Astrocyte (in vitro differentiated cells and primary cell): ENCODE results near the gene INHBC.

Experiments used
- EZH2 ChIP-seq: IDR thresholded peaks from 2 replicates; pipeline ENCODE4 v1.6.1; 2012; ENCODE audit warnings: mild to moderate bottlenecking, low read length, inconsistent platforms; ENCODE audit not compliant: insufficient read depth
- TF ChIP-seq, protein P1 (sequence below): IDR thresholded peaks from 2 replicates; pipeline ENCODE4 v1.5.1; 2011; ENCODE audit warnings: low read depth, mild to moderate bottlenecking, inconsistent platforms, low read length, moderate library complexity; ENCODE audit not compliant: insufficient read depth

GRCh38 chr12:57489157-57489641 is 54.6 kb downstream of the INHBC start:
- TF ChIP-seq, protein P1, sequence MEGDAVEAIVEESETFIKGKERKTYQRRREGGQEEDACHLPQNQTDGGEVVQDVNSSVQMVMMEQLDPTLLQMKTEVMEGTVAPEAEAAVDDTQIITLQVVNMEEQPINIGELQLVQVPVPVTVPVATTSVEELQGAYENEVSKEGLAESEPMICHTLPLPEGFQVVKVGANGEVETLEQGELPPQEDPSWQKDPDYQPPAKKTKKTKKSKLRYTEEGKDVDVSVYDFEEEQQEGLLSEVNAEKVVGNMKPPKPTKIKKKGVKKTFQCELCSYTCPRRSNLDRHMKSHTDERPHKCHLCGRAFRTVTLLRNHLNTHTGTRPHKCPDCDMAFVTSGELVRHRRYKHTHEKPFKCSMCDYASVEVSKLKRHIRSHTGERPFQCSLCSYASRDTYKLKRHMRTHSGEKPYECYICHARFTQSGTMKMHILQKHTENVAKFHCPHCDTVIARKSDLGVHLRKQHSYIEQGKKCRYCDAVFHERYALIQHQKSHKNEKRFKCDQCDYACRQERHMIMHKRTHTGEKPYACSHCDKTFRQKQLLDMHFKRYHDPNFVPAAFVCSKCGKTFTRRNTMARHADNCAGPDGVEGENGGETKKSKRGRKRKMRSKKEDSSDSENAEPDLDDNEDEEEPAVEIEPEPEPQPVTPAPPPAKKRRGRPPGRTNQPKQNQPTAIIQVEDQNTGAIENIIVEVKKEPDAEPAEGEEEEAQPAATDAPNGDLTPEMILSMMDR, result no peak
- no peak for TF ChIP-seq EZH2
